Measurements from ENCODE around the gene MED27. TPM values are rescaled to one million over a fixed set of nuclear protein-coding genes. Genes with fewer than 3 reads are reported as not detected.

The MED27 gene
- total and polyA plus RNA-seq, 2 of the 8 experiments (the other 6 are each of a cell fraction or from before 2014, with no cell fraction given), result 29.9 to 56.5 TPM

DNA sequence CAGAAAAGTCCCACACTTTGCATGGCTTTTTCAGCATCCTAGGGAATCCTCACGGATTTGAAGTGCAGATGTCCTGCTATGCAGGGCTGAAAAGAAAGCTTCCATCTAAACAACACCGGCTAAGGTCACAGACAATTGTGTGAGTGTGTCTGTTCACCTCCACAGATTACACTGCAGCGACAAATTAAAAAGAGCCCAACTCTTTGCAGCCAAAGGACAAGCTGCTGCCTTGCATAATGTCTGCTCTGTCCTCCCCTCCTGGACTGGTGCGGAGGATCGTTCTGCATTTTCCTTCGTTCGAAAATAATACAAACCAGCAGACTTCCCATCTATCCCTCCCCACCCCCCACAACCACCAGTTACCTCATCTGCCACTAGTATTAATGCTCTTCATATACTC lies 169.1 kb downstream of the MED27 start:
- ChIA-PET POLR2A (ENCODE audit: partially characterized antibody) (interaction anchor here (0.6 kb wide), 1 partner anchor 12 kb away, joined by 3 read pairs; no protein-coding TSS in a partner anchor), CTCF (ENCODE audit: partially characterized antibody) (interaction anchor here (1.3 kb wide), 1 partner anchor 11 kb away, joined by 3 read pairs; no protein-coding TSS in a partner anchor)
- H3K27me3 ChIP-seq (replicated peaks in 1 of 4; ENCODE audit: control insufficient read depth in 3 of 4, extremely low read depth in 1 of 4, insufficient read depth in 3 of 4, low read length in 3 of 4), result no peaks in the 10 kb centered on the region
- H4K20me1 ChIP-seq (replicated peaks in 1 of 2; ENCODE audit: control insufficient read depth in 1 of 2, insufficient read depth in 2 of 2, low read length in 2 of 2), result peaks cover 1 to 2% of the 10 kb centered on the region in 2 experiments
- DNase-seq (ENCODE audit: low read depth in 1 of 2, low spot score in 2 of 2) (no peak), FAIRE-seq (no peak)
- H2AFZ ChIP-seq (ENCODE audit: low read length), result no peak overlapping the region
- H2BK12ac ChIP-seq (ENCODE audit: low read depth, low read length), result no peak overlapping the region
- H3K79me1 ChIP-seq (ENCODE audit: low read depth, low read length), result no peaks in the 10 kb centered on the region
- no peak overlapping the region for H3K4ac ChIP-seq (replicated peaks; ENCODE audit: insufficient read length, low read depth, low read length)
- no peak overlapping the region for H4K8ac ChIP-seq (ENCODE audit: extremely low read depth, insufficient read depth, low read length)
- H2BK20ac ChIP-seq (ENCODE audit: low read length), result no peak overlapping the region
- H4K5ac ChIP-seq (ENCODE audit: insufficient read length, low read depth, low read length), result no peak overlapping the region
- no peak overlapping the region for H3K27ac ChIP-seq (ENCODE audit: low read depth, low read length)
- H3K14ac ChIP-seq (ENCODE audit: insufficient read length), result no peak overlapping the region
- no peak overlapping the region for H3K9ac ChIP-seq (replicated peaks in 1 of 4; ENCODE audit: extremely low read depth in 1 of 4, low read depth in 3 of 4, low read length in 3 of 4)
- no peak overlapping the region for H3K56ac ChIP-seq (replicated peaks; ENCODE audit: insufficient read length, low read depth, low read length)
- H2BK120ac ChIP-seq (replicated peaks; ENCODE audit: low read depth, low read length), result no peak overlapping the region
- no peak overlapping the region for H3K23ac ChIP-seq (ENCODE audit: insufficient read length)
- H3K4me3 ChIP-seq (ENCODE audit: extremely low read depth in 1 of 4, insufficient read depth in 2 of 4, low read depth in 3 of 4, low read length in 4 of 4), result no peak overlapping the region
- no peak overlapping the region for H3K18ac ChIP-seq (ENCODE audit: extremely low read depth, low read length)
- peak overlapping the region in 1 of 2 experiments; percentile 25; a peak in 1 of 4 replicates for H3K4me2 ChIP-seq (ENCODE audit: insufficient read depth in 1 of 2, low read depth in 2 of 2, low read length in 2 of 2)
- H2BK5ac ChIP-seq (ENCODE audit: low read depth, low read length), result no peak overlapping the region
- no peak overlapping the region for H2BK15ac ChIP-seq (ENCODE audit: low read length)
- H3K79me2 ChIP-seq (ENCODE audit: control insufficient read depth in 1 of 2, insufficient read depth in 2 of 2, low read length in 2 of 2), result no peaks in the 10 kb centered on the region; a peak in 1 of 4 replicates
- no peaks in the 10 kb centered on the region for H3K23me2 ChIP-seq (ENCODE audit: low read depth, low read length)
- H3K36me3 ChIP-seq (ENCODE audit: control insufficient read depth in 2 of 4, insufficient read depth in 4 of 4, low read length in 3 of 4), result no peaks in the 10 kb centered on the region; a peak in 1 of 8 replicates
- peaks cover 0 to 7% of the 10 kb centered on the region in 2 experiments; a peak in 1 of 4 replicates for H3K9me3 ChIP-seq (ENCODE audit: insufficient read depth in 2 of 2, low read depth in 1 of 2, low read length in 1 of 2)
- no peak overlapping the region for H2AK5ac ChIP-seq (ENCODE audit: low read depth, low read length)
- H4K91ac ChIP-seq (replicated peaks; ENCODE audit: insufficient read length, low read length), result no peak overlapping the region
- WGBS, 2 experiments (ENCODE audit: extremely low coverage in 1 of 2, insufficient coverage in 1 of 2, insufficient read length in 1 of 2, insufficient replicate concordance in 2 of 2, low coverage in 1 of 2, low lambda C conversion rate in 2 of 2, missing lambda C conversion rate in 1 of 2), result 71% methylated on average over 7 of the region's 7 CpGs; no CpG with 5 or more reads in 1 of the 2 experiments
- H3K4me1 ChIP-seq (replicated peaks in 1 of 4; ENCODE audit: control insufficient read depth in 3 of 4, insufficient read depth in 4 of 4, low read length in 3 of 4), result peaks cover 0 to 6% (median 1%) of the 10 kb centered on the region in 4 experiments; a peak in 4 of 7 replicates
- TF ChIP-seq SP2 (IDR thresholded peaks at IDR 0.05; ENCODE audit: low read length) (no peak), BCL11A (IDR thresholded peaks at IDR 0.05; ENCODE audit: low read depth in 2 of 2, low read length in 2 of 2) (no peak), SP1 (IDR thresholded peaks at IDR 0.05; ENCODE audit: low read depth, low read length) (no peak), RFX5 (IDR thresholded peaks at IDR 0.05; ENCODE audit: borderline replicate concordance, low read depth, low read length) (no peak), HDAC2 (IDR thresholded peaks at IDR 0.05; ENCODE audit: borderline replicate concordance in 1 of 2, low read depth in 2 of 2, low read length in 2 of 2) (no peak), HDAC6 (IDR thresholded peaks at IDR 0.05; ENCODE audit: low read depth, low read length) (no peak), MAX (IDR thresholded peaks at IDR 0.05) (no peak), CREB1 (IDR thresholded peaks at IDR 0.05) (no peak), EZH2 (IDR thresholded peaks at IDR 0.05; ENCODE audit: low read depth, low read length, severe bottlenecking) (no peak), SP4 (IDR thresholded peaks at IDR 0.05; ENCODE audit: low read length) (no peak), MAFK (IDR thresholded peaks at IDR 0.05; ENCODE audit: low read depth, low read length) (no peak)
- TF ChIP-seq, protein P1, sequence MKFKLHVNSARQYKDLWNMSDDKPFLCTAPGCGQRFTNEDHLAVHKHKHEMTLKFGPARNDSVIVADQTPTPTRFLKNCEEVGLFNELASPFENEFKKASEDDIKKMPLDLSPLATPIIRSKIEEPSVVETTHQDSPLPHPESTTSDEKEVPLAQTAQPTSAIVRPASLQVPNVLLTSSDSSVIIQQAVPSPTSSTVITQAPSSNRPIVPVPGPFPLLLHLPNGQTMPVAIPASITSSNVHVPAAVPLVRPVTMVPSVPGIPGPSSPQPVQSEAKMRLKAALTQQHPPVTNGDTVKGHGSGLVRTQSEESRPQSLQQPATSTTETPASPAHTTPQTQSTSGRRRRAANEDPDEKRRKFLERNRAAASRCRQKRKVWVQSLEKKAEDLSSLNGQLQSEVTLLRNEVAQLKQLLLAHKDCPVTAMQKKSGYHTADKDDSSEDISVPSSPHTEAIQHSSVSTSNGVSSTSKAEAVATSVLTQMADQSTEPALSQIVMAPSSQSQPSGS (IDR thresholded peaks at IDR 0.05; ENCODE audit: low read length), result no peak
